ENCODE measurements around the gene RECQL. TPM values are rescaled to one million over a fixed set of nuclear protein-coding genes. Genes with fewer than 3 reads are reported as not detected.

Gene RECQL
- total RNA-seq, 1 experiment from 2014 or later: 40.3 TPM

DNA sequence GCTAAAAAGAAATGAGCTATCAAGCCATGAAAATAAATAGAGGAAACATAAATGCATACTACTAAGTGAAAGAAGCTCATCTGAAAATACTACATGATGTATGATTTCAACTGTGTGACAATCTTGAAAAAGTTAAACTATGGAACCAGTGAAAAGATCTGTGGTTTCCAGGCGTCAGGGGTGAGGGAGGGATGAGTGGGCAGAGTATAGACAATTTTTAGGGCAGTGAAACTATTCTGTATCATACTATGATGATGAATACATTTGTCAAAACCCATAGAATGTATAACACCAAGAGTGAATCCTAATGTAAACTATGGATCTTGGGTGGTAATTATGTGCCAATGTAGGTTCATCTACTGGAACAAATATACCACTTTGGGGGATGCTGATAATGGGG, 46.0 kb upstream of the RECQL start:
- H3K9me3 Mint-ChIP-seq: no peaks in the 10 kb centered on the region
- DNase-seq (ENCODE audit: low spot score): no peak
- TF ChIP-seq ZNF423 (CRISPR knock-in tag; IDR thresholded peaks at IDR 0.05): no peak
- H3K27me3 Mint-ChIP-seq (ENCODE audit: low read depth): no peaks in the 10 kb centered on the region
- POLR2A ChIA-PET: no interaction called here
- H3K27ac Mint-ChIP-seq: no peak overlapping the region
- H3K4me3 Mint-ChIP-seq: no peak overlapping the region
- H3K36me3 Mint-ChIP-seq: no peaks in the 10 kb centered on the region
- CTCF ChIA-PET: no interaction called here
- ATAC-seq: no peak
- no peaks in the 10 kb centered on the region for H3K4me1 Mint-ChIP-seq

DNA sequence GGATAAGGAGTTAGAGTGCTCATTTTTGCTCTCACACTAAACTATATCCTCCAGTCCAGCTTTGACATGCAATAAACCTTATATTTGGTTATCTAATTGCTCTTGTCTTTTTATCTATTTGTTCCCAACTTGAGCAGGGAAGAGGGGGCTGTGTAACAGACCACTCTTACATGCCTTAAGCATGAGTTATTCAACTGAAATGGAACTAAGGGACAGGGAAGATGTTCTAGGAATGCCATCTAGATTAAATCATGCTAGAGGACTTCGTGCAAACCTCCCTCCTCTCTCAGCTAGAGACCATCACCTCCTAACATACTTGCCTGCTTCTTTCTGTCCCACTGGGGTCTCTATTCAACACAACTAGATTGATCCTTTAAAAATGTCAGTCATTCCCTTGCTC, 45.3 kb upstream of the RECQL start:
- H3K4me1 Mint-ChIP-seq: no peaks in the 10 kb centered on the region
- H3K27ac Mint-ChIP-seq: no peak overlapping the region
- H3K4me3 Mint-ChIP-seq: no peak overlapping the region
- ATAC-seq (no peak), DNase-seq (ENCODE audit: low spot score) (no peak)
- POLR2A ChIA-PET: no interaction called here
- H3K27me3 Mint-ChIP-seq (ENCODE audit: low read depth): no peaks in the 10 kb centered on the region
- TF ChIP-seq MYBL2 (CRISPR knock-in tag; IDR thresholded peaks at IDR 0.05): no peak
- TF ChIP-seq, protein P1, sequence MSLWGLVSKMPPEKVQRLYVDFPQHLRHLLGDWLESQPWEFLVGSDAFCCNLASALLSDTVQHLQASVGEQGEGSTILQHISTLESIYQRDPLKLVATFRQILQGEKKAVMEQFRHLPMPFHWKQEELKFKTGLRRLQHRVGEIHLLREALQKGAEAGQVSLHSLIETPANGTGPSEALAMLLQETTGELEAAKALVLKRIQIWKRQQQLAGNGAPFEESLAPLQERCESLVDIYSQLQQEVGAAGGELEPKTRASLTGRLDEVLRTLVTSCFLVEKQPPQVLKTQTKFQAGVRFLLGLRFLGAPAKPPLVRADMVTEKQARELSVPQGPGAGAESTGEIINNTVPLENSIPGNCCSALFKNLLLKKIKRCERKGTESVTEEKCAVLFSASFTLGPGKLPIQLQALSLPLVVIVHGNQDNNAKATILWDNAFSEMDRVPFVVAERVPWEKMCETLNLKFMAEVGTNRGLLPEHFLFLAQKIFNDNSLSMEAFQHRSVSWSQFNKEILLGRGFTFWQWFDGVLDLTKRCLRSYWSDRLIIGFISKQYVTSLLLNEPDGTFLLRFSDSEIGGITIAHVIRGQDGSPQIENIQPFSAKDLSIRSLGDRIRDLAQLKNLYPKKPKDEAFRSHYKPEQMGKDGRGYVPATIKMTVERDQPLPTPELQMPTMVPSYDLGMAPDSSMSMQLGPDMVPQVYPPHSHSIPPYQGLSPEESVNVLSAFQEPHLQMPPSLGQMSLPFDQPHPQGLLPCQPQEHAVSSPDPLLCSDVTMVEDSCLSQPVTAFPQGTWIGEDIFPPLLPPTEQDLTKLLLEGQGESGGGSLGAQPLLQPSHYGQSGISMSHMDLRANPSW (CRISPR knock-in tag; conservative IDR thresholded peaks at IDR 0.05; ENCODE audit: low read depth): no peak
- no peak for TF ChIP-seq ZNF232 (CRISPR knock-in tag; IDR thresholded peaks at IDR 0.05)
- TF ChIP-seq ZNF416 (CRISPR knock-in tag; IDR thresholded peaks at IDR 0.05): no peak
- TF ChIP-seq, protein P2, sequence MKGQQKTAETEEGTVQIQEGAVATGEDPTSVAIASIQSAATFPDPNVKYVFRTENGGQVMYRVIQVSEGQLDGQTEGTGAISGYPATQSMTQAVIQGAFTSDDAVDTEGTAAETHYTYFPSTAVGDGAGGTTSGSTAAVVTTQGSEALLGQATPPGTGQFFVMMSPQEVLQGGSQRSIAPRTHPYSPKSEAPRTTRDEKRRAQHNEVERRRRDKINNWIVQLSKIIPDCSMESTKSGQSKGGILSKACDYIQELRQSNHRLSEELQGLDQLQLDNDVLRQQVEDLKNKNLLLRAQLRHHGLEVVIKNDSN (CRISPR knock-in tag; IDR thresholded peaks at IDR 0.05): no peak
- TF ChIP-seq SMAD4 (CRISPR knock-in tag; IDR thresholded peaks at IDR 0.05): no peak
- TF ChIP-seq SP1 (CRISPR knock-in tag; conservative IDR thresholded peaks at IDR 0.05): no peak
- TF ChIP-seq GTF2I (CRISPR knock-in tag; conservative IDR thresholded peaks at IDR 0.05): no peak
- no peak for TF ChIP-seq ATF1 (CRISPR knock-in tag; IDR thresholded peaks at IDR 0.05)
- no peak for TF ChIP-seq ELF4 (CRISPR knock-in tag; IDR thresholded peaks at IDR 0.05; ENCODE audit: low read depth)
- TF ChIP-seq ZNF396 (CRISPR knock-in tag; IDR thresholded peaks at IDR 0.05; ENCODE audit: borderline replicate concordance): no peak
- TF ChIP-seq CBFB (CRISPR knock-in tag; IDR thresholded peaks at IDR 0.05; ENCODE audit: low read depth): no peak
- TF ChIP-seq GRHL2 (CRISPR knock-in tag; IDR thresholded peaks at IDR 0.05; ENCODE audit: insufficient replicate concordance, severe bottlenecking): no peak
- TF ChIP-seq IRF2 (CRISPR knock-in tag; IDR thresholded peaks at IDR 0.05; ENCODE audit: borderline replicate concordance, low read depth): no peak
- TF ChIP-seq, protein P3, sequence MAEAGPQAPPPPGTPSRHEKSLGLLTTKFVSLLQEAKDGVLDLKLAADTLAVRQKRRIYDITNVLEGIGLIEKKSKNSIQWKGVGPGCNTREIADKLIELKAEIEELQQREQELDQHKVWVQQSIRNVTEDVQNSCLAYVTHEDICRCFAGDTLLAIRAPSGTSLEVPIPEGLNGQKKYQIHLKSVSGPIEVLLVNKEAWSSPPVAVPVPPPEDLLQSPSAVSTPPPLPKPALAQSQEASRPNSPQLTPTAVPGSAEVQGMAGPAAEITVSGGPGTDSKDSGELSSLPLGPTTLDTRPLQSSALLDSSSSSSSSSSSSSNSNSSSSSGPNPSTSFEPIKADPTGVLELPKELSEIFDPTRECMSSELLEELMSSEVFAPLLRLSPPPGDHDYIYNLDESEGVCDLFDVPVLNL (CRISPR knock-in tag; IDR thresholded peaks at IDR 0.05; ENCODE audit: borderline replicate concordance, low read depth): no peak
- no peak for TF ChIP-seq SOX15 (CRISPR knock-in tag; IDR thresholded peaks at IDR 0.05)
- TF ChIP-seq, protein P4, sequence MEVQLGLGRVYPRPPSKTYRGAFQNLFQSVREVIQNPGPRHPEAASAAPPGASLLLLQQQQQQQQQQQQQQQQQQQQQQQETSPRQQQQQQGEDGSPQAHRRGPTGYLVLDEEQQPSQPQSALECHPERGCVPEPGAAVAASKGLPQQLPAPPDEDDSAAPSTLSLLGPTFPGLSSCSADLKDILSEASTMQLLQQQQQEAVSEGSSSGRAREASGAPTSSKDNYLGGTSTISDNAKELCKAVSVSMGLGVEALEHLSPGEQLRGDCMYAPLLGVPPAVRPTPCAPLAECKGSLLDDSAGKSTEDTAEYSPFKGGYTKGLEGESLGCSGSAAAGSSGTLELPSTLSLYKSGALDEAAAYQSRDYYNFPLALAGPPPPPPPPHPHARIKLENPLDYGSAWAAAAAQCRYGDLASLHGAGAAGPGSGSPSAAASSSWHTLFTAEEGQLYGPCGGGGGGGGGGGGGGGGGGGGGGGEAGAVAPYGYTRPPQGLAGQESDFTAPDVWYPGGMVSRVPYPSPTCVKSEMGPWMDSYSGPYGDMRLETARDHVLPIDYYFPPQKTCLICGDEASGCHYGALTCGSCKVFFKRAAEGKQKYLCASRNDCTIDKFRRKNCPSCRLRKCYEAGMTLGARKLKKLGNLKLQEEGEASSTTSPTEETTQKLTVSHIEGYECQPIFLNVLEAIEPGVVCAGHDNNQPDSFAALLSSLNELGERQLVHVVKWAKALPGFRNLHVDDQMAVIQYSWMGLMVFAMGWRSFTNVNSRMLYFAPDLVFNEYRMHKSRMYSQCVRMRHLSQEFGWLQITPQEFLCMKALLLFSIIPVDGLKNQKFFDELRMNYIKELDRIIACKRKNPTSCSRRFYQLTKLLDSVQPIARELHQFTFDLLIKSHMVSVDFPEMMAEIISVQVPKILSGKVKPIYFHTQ (CRISPR knock-in tag; IDR thresholded peaks at IDR 0.05): no peak
- TF ChIP-seq RELA (CRISPR knock-in tag; IDR thresholded peaks at IDR 0.05; ENCODE audit: borderline replicate concordance): no peak
- no peaks in the 10 kb centered on the region for H3K9me3 Mint-ChIP-seq
- CTCF ChIA-PET: no interaction called here
- H3K36me3 Mint-ChIP-seq: no peaks in the 10 kb centered on the region
